Upper lobe of right lung (tissue), 1 donor: Measurements from ENCODE around the gene ST13. TPM values are rescaled to one million over a fixed set of nuclear protein-coding genes. Genes with fewer than 3 reads are reported as not detected.
"Not testable (repeated sequence)": the region's sequence is repeated elsewhere in the genome, so short reads cannot be mapped to it uniquely, and the experiment has no call there.

Source experiments
- ATAC-seq: fragments of 200-7000 bp; cut with Tn5 transposase; one replicate; pipeline ENCODE4 v1.9.1; 2020; ENCODE audit warnings: mild to moderate bottlenecking, moderate library complexity
- DNase-seq: peaks from one replicate; pipeline ENCODE4 v3.0.0-alpha.2; 2020
- H3K27ac ChIP-seq: fragments of 200-600 bp; one replicate; pipeline ENCODE4 v1.8.0; 2022
- H3K27me3 ChIP-seq: fragments of 200-600 bp; one replicate; pipeline ENCODE4 v1.8.0; 2022; ENCODE audit warnings: mild to moderate bottlenecking
- H3K36me3 ChIP-seq: fragments of 200-600 bp; one replicate; pipeline ENCODE4 v1.8.0; 2022
- H3K4me1 ChIP-seq: fragments of 200-600 bp; one replicate; pipeline ENCODE4 v1.8.0; 2022
- H3K4me3 ChIP-seq: fragments of 200-600 bp; one replicate; pipeline ENCODE4 v1.8.0; 2022; ENCODE audit warnings: mild to moderate bottlenecking
- H3K9me3 ChIP-seq: fragments of 200-600 bp; one replicate; pipeline ENCODE4 v1.8.0; 2022
- CTCF ChIP-seq: fragments of 200-600 bp; IDR thresholded peaks from one replicate; pipeline ENCODE4 v1.8.0; 2022; ENCODE audit warnings: antibody characterized with exemption
- intact Hi-C: fragments of 100-400 bp; cut with DNase I; formaldehyde crosslinking; loops from one replicate; pipeline ENCODE4 v1.11.0; 2022
- total RNA-seq: library from RNA; stranded (reverse); fragmentation: NEBNext Ultra II Directional; extraction: Animal tissue kit (Norgen Biotek cat#: 25700); gene quantifications from one replicate; pipeline ENCODE4 v1.2.1, GENCODE V29; 2021
- donor health status: DM: no; HTN: yes; CAD: no; lungs with severe emphysema.

The ST13 gene
- total RNA-seq, 1 donor from 2014 or later, result 192 TPM

GRCh38 chr22:40834619-40835018 is 21.8 kb downstream of the ST13 start:
- no peak for ATAC-seq
- H3K36me3 ChIP-seq, result peaks cover 98% of the 10 kb centered on the region
- no peak overlapping the region for H3K4me3 ChIP-seq
- H3K27me3 ChIP-seq, result no peaks in the 10 kb centered on the region
- no peak for TF ChIP-seq CTCF
- H3K9me3 ChIP-seq, result no peaks in the 10 kb centered on the region
- intact Hi-C loops, result no loop called here
- no peak for DNase-seq
- H3K27ac ChIP-seq, result no peak overlapping the region
- H3K4me1 ChIP-seq, result no peaks in the 10 kb centered on the region

- Histone ChIP-seq H3K27ac (no peak overlapping the region), H3K27me3 (no peaks in the 10 kb centered on the region), H3K36me3 (peaks cover 96% of the 10 kb centered on the region), H3K9me3 (no peaks in the 10 kb centered on the region), H3K4me3 (no peak overlapping the region), H3K4me1 (no peaks in the 10 kb centered on the region)
- DNase-seq (no peak), ATAC-seq (no peak)
- TF ChIP-seq CTCF, result no peak
- intact Hi-C loops, result no loop called here
Observed at GRCh38 chr22:40829131-40829530, 27.3 kb downstream of the ST13 start.

- TF ChIP-seq CTCF, result no peak
- ATAC-seq (no peak), DNase-seq (no peak)
- H3K9me3 ChIP-seq, result no peaks in the 10 kb centered on the region
- peaks cover 98% of the 10 kb centered on the region for H3K36me3 ChIP-seq
- intact Hi-C loops, result no loop called here
- H3K4me1 ChIP-seq, result no peaks in the 10 kb centered on the region
- no peak overlapping the region for H3K27ac ChIP-seq
- H3K4me3 ChIP-seq, result no peak overlapping the region
- H3K27me3 ChIP-seq, result no peaks in the 10 kb centered on the region
Observed at GRCh38 chr22:40826984-40827741, 29.3 kb downstream of the ST13 start.

- ATAC-seq, DNase-seq, H3K9me3 ChIP-seq, H3K27ac ChIP-seq, H3K4me1 ChIP-seq, H3K27me3 ChIP-seq, intact Hi-C loops, H3K4me3 ChIP-seq: not testable (repeated sequence)
- H3K36me3 ChIP-seq, result peaks cover 89% of the 10 kb centered on the region
Observed at GRCh38 chr22:40826292-40826691, 30.1 kb downstream of the ST13 start.

GRCh38 chr22:40823426-40823825 is 33.0 kb downstream of the ST13 start:
- no peak for DNase-seq
- intact Hi-C loops, result no loop called here
- peaks cover 61% of the 10 kb centered on the region for H3K36me3 ChIP-seq

More at GRCh38 chr22:40823426-40823825, 33.0 kb downstream of the ST13 start:
- H3K27ac ChIP-seq, result no peak overlapping the region
- no peak overlapping the region for H3K4me3 ChIP-seq
- H3K4me1 ChIP-seq, result peaks cover 6% of the 10 kb centered on the region
- no peaks in the 10 kb centered on the region for H3K27me3 ChIP-seq
- no peak for ATAC-seq
- H3K9me3 ChIP-seq, result no peaks in the 10 kb centered on the region
- no peak for TF ChIP-seq CTCF
